ENCODE data around the gene TRIM31.

DNA sequence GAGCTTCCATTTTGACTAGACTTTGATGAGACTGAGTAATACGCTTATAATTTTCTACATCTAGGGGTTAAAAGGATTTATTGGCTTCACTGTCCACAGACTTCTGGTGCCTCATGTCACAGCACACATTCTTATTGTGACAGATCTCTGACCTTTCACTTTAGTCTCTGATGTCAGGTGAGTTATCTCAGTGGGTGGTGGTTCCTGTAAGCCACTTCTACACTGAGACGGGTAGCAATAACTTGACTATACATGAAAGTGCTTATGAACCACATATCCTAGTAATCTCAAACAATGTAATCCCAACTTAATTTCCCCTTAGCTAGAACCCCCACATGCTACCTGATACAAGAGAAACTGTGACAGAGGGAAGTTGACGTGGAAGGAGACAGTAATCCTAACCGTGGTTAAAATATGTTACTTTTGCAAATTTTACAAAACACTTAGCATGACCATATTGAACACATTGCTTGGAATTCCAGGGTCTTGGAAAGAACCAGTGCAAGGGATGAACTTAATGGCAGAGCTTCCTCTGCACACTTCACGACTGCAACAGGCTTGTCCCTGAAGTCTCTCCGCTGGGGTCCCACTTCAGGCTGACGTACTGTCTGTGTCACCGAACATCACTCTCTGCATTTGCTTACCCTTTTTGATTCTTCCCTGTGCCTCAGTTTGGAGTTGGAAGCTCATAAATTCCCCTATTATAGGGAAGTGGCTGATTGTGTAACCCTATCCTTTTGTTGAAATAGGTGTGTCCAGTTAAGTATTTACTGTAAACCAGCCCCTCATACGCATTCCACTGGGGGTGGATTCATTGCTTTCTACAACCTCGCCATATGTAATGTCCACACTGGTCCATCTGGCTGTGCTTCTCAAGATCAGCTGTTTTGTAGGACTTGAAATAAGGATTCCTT lies 16.6 kb upstream of the TRIM31 start:
- TF ChIP-seq, protein P1, sequence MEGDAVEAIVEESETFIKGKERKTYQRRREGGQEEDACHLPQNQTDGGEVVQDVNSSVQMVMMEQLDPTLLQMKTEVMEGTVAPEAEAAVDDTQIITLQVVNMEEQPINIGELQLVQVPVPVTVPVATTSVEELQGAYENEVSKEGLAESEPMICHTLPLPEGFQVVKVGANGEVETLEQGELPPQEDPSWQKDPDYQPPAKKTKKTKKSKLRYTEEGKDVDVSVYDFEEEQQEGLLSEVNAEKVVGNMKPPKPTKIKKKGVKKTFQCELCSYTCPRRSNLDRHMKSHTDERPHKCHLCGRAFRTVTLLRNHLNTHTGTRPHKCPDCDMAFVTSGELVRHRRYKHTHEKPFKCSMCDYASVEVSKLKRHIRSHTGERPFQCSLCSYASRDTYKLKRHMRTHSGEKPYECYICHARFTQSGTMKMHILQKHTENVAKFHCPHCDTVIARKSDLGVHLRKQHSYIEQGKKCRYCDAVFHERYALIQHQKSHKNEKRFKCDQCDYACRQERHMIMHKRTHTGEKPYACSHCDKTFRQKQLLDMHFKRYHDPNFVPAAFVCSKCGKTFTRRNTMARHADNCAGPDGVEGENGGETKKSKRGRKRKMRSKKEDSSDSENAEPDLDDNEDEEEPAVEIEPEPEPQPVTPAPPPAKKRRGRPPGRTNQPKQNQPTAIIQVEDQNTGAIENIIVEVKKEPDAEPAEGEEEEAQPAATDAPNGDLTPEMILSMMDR (conservative IDR thresholded peaks at IDR 0.05; ENCODE audit: low read length): no peak
- TF ChIP-seq EZH2phosphoT487 (IDR thresholded peaks at IDR 0.05; ENCODE audit: borderline replicate concordance, low read depth, low read length): no peak

All from OCI-LY7 (cell line).